RPMI8226 (cell line): Measurements from ENCODE around the gene NANOGP8.

Source experiments
- DNase-seq: peaks from one replicate; pipeline ENCODE4 v3.0.0-alpha.2; 2015

NANOGP8 gene

GRCh38 chr15:35055416-35056105 lies 29.5 kb downstream of the NANOGP8 start:
- DNase-seq: no peak

DNA sequence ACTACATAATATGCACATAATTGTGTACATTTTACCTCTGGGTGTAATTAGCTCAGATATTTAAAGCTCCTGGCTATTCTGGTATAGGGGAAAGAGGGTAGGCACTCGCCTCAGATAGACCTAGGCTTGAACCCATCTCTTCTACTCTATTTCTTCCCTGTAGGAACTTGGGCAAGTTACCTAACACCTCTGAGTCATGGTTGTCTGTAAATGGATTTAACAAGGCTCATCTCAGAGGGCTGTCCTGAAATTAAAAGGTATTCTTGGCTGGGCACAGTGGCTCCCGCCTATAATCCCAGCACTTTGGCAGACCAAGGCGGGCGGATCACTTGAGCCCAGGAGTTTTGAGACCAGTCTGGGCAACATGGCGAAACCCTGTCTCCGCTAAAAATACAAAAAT lies 30.7 kb downstream of the NANOGP8 start:
- DNase-seq: no peak

DNA sequence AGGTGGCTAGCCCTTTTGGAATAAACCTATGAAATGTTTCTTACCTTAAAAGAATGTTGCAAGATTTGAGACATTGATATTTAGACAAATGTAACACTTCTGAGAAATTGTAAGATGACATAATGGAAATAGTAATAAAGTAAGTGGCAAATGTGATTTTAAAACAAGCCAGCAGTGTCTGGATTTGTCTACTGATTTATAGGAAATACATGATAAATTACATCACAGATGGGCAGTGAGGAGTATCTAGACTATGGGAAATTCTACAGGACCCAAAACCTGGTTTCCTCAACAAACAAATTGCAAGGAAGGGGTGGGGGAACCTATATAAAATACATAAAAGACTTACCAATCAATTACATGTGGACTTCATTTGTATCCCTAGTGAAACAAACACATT lies 37.1 kb downstream of the NANOGP8 start:
- DNase-seq: no peak

- no peak for DNase-seq
Observed at GRCh38 chr15:35047528-35047927, 37.6 kb downstream of the NANOGP8 start.

DNA sequence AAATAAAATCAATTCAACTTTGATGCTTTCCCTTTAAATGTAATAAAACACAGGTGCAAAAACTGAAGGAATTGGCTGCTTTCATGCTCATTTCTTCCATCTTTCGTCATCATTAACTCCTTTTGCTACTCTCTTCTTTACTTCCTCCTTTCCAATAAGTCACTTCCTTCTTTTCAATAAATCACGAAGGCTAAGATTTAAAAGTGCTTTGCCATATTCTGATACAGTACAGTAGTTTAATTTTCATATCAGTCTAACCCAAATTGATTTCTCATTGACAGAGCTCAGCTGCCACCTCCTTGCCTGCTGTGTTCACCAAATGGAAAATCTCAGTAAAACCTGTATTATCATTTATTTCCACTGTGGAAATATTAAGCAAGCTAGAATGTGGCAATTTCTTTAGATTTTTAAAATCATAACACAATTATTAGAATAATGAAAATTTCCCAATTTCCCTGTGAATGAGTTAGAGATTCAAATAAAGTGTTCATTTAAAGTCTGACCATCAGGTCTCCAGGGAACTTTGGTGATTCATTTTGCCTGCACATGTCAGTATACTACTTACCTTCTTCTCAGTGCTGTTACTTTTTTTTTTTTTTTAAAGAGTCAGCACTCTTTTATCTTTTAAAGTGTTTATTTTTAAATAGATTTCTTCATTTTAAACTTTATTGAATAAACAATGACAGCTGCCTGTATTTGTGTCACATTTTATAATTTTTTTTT lies 41.6 kb downstream of the NANOGP8 start:
- DNase-seq: no peak

DNA sequence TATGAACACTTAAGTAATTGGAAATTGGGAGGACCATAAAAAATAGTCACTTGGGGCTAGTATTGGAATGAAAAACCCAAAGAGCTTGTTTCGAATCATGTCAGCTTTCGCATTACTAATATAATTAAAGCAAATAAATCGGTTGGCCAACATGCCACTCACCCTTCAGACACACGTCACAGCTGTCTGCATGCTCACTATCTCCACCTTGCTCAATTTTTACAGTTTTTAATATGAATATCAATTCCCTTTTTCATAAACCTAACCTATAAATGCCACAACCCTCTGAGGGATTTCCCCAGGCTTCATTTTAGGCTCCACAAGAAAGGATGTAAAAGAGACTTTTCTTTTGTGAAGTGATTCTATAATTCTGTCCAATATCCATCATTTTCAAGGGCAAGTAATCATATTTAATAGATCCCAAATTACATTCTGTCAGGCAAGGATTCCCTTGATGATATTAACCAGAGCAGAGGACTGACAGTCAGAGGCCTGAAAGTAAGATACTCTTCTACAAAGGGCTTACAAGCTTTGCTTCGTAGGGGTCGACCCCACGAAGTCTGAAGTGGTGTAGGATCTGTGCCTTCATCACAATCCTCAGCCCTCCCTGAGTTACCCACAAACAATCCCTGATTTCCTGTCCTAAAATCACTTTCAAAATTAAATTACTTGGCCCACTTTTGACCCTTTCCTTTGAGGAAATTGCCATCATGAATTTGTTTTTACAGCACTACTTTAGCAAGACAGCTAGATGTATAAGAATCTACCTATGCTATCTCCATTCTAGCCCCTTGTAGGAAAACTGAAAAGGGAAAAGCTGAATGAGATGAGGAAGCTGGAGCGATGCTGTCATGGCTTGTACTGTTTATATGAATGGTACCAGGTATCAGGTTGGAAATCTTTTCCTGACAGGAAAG lies 44.5 kb downstream of the NANOGP8 start:
- no peak for DNase-seq

GRCh38 chr15:35038626-35039451 lies 46.3 kb downstream of the NANOGP8 start:
- no peak for DNase-seq
